Central memory CD8-positive, alpha-beta T cell (primary cell): ENCODE results near the gene ADAMTS14.

ENCODE experiments used
- ATAC-seq: fragments of 150-1000 bp; cut with Tn5 transposase; replicated peaks from 2 replicates; pipeline ENCODE4 v1.10.0; 2022; ENCODE audit warnings: mild to moderate bottlenecking, moderate FRiP score, moderate number of reproducible peaks; ENCODE audit not compliant: poor library complexity, severe bottlenecking; ENCODE audit errors: extremely low read depth
- DNase-seq, 2 donors: peaks; one replicate each; pipeline ENCODE4 v3.0.0; 2021; ENCODE audit warnings: low spot score in 2 of 2
- H3K27ac Mint-ChIP-seq: one replicate; pipeline ENCODE4 v1.8.0; 2022; ENCODE audit warnings: low read depth, mild to moderate bottlenecking, moderate library complexity, mixed read lengths
- H3K27me3 Mint-ChIP-seq: one replicate; pipeline ENCODE4 v1.8.0; 2022; ENCODE audit warnings: mixed read lengths
- H3K36me3 Mint-ChIP-seq: one replicate; pipeline ENCODE4 v1.8.0; 2022; ENCODE audit warnings: mild to moderate bottlenecking, moderate library complexity, mixed read lengths; ENCODE audit not compliant: insufficient read depth
- H3K4me1 Mint-ChIP-seq: one replicate; pipeline ENCODE4 v1.8.0; 2022; ENCODE audit warnings: mixed read lengths
- H3K4me3 Mint-ChIP-seq: one replicate; pipeline ENCODE4 v1.8.0; 2022; ENCODE audit warnings: mild to moderate bottlenecking, moderate library complexity, mixed read lengths
- H3K9me3 Mint-ChIP-seq: one replicate; pipeline ENCODE4 v1.8.0; 2022; ENCODE audit warnings: mixed read lengths

The ADAMTS14 gene

DNA sequence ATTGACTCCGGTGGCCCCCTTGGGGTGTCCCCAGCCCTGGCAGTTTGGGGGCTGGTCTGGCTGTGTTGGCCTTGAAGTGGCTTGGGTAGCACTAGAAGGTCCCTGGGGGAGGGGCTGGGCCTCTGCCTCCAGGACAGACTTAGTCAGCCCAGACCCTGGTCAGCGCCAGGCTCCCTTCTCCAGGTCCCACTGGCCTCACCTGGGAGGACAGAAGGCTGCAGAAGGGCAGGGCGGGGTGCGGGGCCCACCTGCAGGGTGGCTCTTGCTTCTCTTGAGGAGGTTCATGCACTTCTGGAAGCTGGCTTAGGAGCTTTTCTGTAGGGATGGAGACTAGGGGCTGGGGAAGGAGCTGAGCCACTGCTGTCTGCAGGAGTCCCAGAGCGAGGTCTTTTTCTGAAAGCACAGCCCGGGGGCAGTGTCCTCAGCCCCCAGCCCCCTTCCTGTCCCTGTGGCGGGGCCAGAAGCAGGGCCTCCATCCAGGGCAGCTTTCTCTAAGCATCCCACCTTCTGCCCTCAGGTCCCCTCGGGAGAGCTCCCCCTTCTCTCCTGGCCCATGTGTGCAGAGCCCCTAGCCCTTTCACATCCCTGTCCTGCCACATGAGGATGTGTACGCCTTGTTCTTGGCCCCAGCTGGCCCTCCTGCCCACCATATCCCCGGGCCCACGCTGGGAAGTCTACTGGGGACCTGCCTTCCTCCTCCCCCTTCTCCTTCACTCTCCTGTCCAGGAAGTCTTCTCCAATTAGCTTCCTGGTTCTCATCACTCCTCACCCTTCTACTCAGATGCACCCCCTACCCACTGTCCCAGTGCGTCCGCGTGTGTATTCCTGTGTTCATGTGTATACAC, 101.9 kb downstream of the ADAMTS14 start:
- ATAC-seq = no peak
- no peak overlapping the region for H3K4me3 Mint-ChIP-seq
- DNase-seq = no peak
- H3K27me3 Mint-ChIP-seq = no peaks in the 10 kb centered on the region
- no peak overlapping the region for H3K27ac Mint-ChIP-seq
- no peaks in the 10 kb centered on the region for H3K9me3 Mint-ChIP-seq
- no peaks in the 10 kb centered on the region for H3K4me1 Mint-ChIP-seq
- H3K36me3 Mint-ChIP-seq = no peaks in the 10 kb centered on the region

- Mint-ChIP-seq H3K27me3 (no peaks in the 10 kb centered on the region), H3K9me3 (no peaks in the 10 kb centered on the region), H3K27ac (no peak overlapping the region), H3K4me3 (no peak overlapping the region), H3K4me1 (no peaks in the 10 kb centered on the region), H3K36me3 (no peaks in the 10 kb centered on the region)
- ATAC-seq = no peak
- no peak for DNase-seq
Measured at GRCh38 chr10:70774810-70775678, 102.7 kb downstream of the ADAMTS14 start.

DNA sequence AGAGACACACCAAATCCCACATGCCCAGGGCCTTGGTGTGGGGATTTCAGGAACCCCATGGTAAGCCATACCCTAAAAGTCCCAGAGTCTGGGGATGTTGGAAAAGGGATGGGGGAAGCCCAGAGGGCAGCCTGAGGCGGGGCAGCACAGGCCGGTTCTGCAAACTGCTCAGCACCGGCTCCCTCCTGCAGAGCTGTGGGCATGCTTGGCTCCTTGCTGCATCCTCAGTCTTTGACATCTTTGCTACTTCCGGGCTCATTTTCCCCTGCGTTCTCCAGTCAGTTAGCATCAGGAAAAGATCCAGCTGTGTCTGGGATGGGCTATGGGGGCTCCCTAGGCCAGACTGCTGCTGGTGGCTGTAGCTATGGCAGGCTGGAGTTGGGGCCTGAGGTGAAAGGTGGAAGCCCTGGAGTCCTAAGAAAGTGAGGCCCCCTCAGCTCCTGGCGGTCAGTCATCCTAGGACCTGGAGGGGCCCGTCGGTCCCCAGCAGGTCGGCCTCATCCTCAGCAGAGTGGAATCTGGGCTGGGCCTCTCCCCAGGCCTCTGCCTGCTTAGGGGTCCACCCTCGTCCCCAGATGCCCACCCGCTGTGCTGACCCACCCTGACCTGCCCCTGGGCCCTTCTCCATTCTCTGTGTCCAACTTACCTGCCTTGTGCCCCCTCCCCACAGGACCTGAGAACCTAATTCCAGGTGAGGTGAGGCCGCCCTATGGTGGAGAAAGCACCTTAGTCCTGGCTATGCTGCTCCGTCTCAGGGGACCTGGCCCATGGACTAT, 103.6 kb downstream of the ADAMTS14 start:
- ATAC-seq = no peak
- Mint-ChIP-seq H3K4me3 (no peak overlapping the region), H3K4me1 (no peaks in the 10 kb centered on the region)

GRCh38 chr10:70776455-70777005, 104.2 kb downstream of the ADAMTS14 start:
- ATAC-seq (no peak), DNase-seq (no peak)
- Mint-ChIP-seq H3K27me3 (no peaks in the 10 kb centered on the region), H3K9me3 (no peaks in the 10 kb centered on the region), H3K4me3 (no peak overlapping the region), H3K27ac (no peak overlapping the region), H3K36me3 (no peaks in the 10 kb centered on the region), H3K4me1 (no peaks in the 10 kb centered on the region)

More for the DNA sequence above, 103.6 kb downstream of the ADAMTS14 start:
- Mint-ChIP-seq H3K36me3 (no peaks in the 10 kb centered on the region), H3K27me3 (no peaks in the 10 kb centered on the region), H3K9me3 (no peaks in the 10 kb centered on the region), H3K27ac (no peak overlapping the region)
- DNase-seq = no peak

DNA sequence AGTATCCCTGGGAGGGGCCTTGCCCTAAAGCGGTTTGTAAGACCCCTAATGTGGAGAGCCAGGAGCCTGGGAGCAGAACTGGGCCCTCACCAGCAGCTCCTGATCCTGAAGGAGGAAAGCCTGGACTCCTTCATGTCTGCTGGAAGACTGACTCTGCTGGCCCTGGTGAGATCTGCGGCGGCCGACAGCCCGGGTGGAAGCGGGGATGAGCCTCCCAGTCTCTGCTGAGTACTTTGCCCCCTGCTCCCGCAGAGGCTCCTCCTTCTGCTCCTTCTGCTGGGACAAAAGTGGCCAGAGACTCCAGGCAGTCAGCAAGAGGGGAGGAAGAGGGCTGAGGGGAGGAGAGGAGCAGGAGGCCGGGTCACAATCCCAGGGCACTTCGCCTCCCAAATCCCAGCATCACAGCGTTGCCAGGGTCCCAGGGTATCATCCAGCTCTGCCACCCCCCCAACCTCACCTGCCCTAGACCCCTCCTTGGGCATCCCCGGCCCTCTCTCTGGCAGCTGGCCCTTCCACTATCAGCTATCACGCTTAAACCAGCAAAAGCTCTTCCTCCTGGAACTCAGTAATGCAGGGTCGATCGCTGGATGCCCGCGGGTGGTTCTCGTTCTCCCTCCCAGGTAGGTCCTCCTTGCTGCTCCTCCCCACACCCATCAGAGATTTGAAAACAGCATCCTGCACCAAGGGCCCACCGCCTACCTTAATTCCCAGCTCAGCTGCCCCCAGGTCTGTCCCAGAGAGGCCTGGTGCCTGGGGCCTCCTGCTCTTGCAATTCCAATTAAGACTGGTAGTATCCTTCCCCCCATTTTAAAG, 105.0 kb downstream of the ADAMTS14 start:
- no peaks in the 10 kb centered on the region for H3K9me3 Mint-ChIP-seq
- DNase-seq (no peak), ATAC-seq (no peak)
- no peaks in the 10 kb centered on the region for H3K27me3 Mint-ChIP-seq
- no peak overlapping the region for H3K4me3 Mint-ChIP-seq
- no peak overlapping the region for H3K27ac Mint-ChIP-seq
- H3K4me1 Mint-ChIP-seq = no peaks in the 10 kb centered on the region
- H3K36me3 Mint-ChIP-seq = no peaks in the 10 kb centered on the region

GRCh38 chr10:70778267-70778924, 106.1 kb downstream of the ADAMTS14 start:
- Mint-ChIP-seq H3K4me3 (no peak overlapping the region), H3K4me1 (no peaks in the 10 kb centered on the region), H3K36me3 (no peaks in the 10 kb centered on the region), H3K27ac (no peak overlapping the region), H3K9me3 (no peaks in the 10 kb centered on the region), H3K27me3 (no peaks in the 10 kb centered on the region)
- ATAC-seq (no peak), DNase-seq (no peak)

GRCh38 chr10:70779088-70779487, 106.8 kb downstream of the ADAMTS14 start:
- H3K36me3 Mint-ChIP-seq = no peaks in the 10 kb centered on the region
- H3K4me1 Mint-ChIP-seq = no peaks in the 10 kb centered on the region
- no peak for ATAC-seq
- no peak overlapping the region for H3K4me3 Mint-ChIP-seq
- no peak for DNase-seq
- no peak overlapping the region for H3K27ac Mint-ChIP-seq
- no peaks in the 10 kb centered on the region for H3K9me3 Mint-ChIP-seq
- no peaks in the 10 kb centered on the region for H3K27me3 Mint-ChIP-seq

- no peaks in the 10 kb centered on the region for H3K36me3 Mint-ChIP-seq
- H3K27me3 Mint-ChIP-seq = no peaks in the 10 kb centered on the region
- no peaks in the 10 kb centered on the region for H3K4me1 Mint-ChIP-seq
- ATAC-seq = no peak
- H3K9me3 Mint-ChIP-seq = no peaks in the 10 kb centered on the region
- no peak for DNase-seq
- H3K4me3 Mint-ChIP-seq = no peak overlapping the region
- H3K27ac Mint-ChIP-seq = no peak overlapping the region
Measured at GRCh38 chr10:70779511-70780369, 107.4 kb downstream of the ADAMTS14 start.

- DNase-seq (no peak), ATAC-seq (no peak)
- Mint-ChIP-seq H3K27me3 (no peaks in the 10 kb centered on the region), H3K4me3 (no peak overlapping the region), H3K9me3 (no peaks in the 10 kb centered on the region), H3K36me3 (no peaks in the 10 kb centered on the region), H3K27ac (no peak overlapping the region), H3K4me1 (no peaks in the 10 kb centered on the region)
Measured at GRCh38 chr10:70780370-70780760, 108.1 kb downstream of the ADAMTS14 start.

- Mint-ChIP-seq H3K27me3 (no peaks in the 10 kb centered on the region), H3K36me3 (no peaks in the 10 kb centered on the region), H3K9me3 (no peaks in the 10 kb centered on the region), H3K4me1 (no peaks in the 10 kb centered on the region), H3K27ac (no peak overlapping the region), H3K4me3 (no peak overlapping the region)
- DNase-seq (no peak), ATAC-seq (no peak)
Measured at GRCh38 chr10:70780772-70781171, 108.5 kb downstream of the ADAMTS14 start.
